ENCODE measurements around the gene CAPRIN2. TPM values are rescaled to one million over a fixed set of nuclear protein-coding genes. Genes with fewer than 3 reads are reported as not detected.

CAPRIN2 gene
- polyA plus RNA-seq, 3 donors, result 1.4 to 10.3 (median 2.0) TPM

GRCh38 chr12:30785630-30786029, 30.9 kb upstream of the CAPRIN2 start:
- Mint-ChIP-seq H3K27me3 (ENCODE audit: low read depth in 3 of 3) (peaks cover 0 to 4% (median 0%) of the 10 kb centered on the region in 3 donors), H3K27ac (no peak overlapping the region), H3K36me3 (no peaks in the 10 kb centered on the region), H3K4me1 (no peaks in the 10 kb centered on the region), H3K4me3 (no peak overlapping the region), H3K9me3 (peaks cover 7 to 19% (median 12%) of the 10 kb centered on the region in 7 donors)
- Histone ChIP-seq H3K4me2 (replicated peaks; ENCODE audit: extremely low read depth, low read length, poor library complexity, severe bottlenecking) (no peak overlapping the region), H3K9ac (ENCODE audit: insufficient read depth, low read length, poor library complexity, severe bottlenecking) (no peak overlapping the region), H4K20me1 (ENCODE audit: insufficient read depth, low read length) (no peaks in the 10 kb centered on the region), H3K9me3 (replicated peaks in 1 of 2; ENCODE audit: control insufficient read depth in 1 of 2, insufficient read depth in 1 of 2, low read length in 2 of 2) (peaks cover 0 to 3% of the 10 kb centered on the region in 2 donors), H3K36me3 (replicated peaks in 1 of 2; ENCODE audit: control insufficient read depth in 1 of 2, insufficient read depth in 2 of 2, low read length in 2 of 2) (no peaks in the 10 kb centered on the region), H3K4me1 (ENCODE audit: control insufficient read depth in 1 of 2, insufficient read depth in 2 of 2, low read length in 2 of 2) (no peaks in the 10 kb centered on the region), H2AFZ (ENCODE audit: insufficient read depth, low read depth, low read length, poor library complexity, severe bottlenecking) (no peak overlapping the region), H3K27me3 (ENCODE audit: control insufficient read depth in 2 of 2, insufficient read depth in 2 of 2, low read length in 2 of 2) (no peaks in the 10 kb centered on the region), H3K79me2 (ENCODE audit: insufficient read depth, low read length) (no peaks in the 10 kb centered on the region), H3K4me3 (replicated peaks in 1 of 3; ENCODE audit: low read depth in 2 of 3, low read length in 3 of 3) (no peak overlapping the region), H3K27ac (ENCODE audit: low read depth in 1 of 2, low read length in 2 of 2) (no peak overlapping the region)
- intact Hi-C loops (cut with micrococcal nuclease), result no loop called here
- 100% methylated on average over 1 of the region's 2 CpGs for WGBS (ENCODE audit: insufficient coverage)
- TF ChIP-seq CTCF (IDR thresholded peaks at IDR 0.05), result no peak
- DNase-seq, result no peak

GRCh38 chr12:30784508-30784907, 29.8 kb upstream of the CAPRIN2 start:
- no peak overlapping the region for H3K27ac Mint-ChIP-seq
- H3K9me3 ChIP-seq (replicated peaks in 1 of 2; ENCODE audit: control insufficient read depth in 1 of 2, insufficient read depth in 1 of 2, low read length in 2 of 2), result peaks cover 0 to 9% of the 10 kb centered on the region in 2 donors
- no CpG with 5 or more reads among the region's 1 CpG for WGBS (ENCODE audit: insufficient coverage)

More at GRCh38 chr12:30784508-30784907, 29.8 kb upstream of the CAPRIN2 start:
- Histone ChIP-seq H2AFZ (ENCODE audit: insufficient read depth, low read depth, low read length, poor library complexity, severe bottlenecking) (no peak overlapping the region), H4K20me1 (ENCODE audit: insufficient read depth, low read length) (no peaks in the 10 kb centered on the region), H3K9ac (ENCODE audit: insufficient read depth, low read length, poor library complexity, severe bottlenecking) (no peak overlapping the region), H3K36me3 (replicated peaks in 1 of 2; ENCODE audit: control insufficient read depth in 1 of 2, insufficient read depth in 2 of 2, low read length in 2 of 2) (no peaks in the 10 kb centered on the region), H3K27me3 (ENCODE audit: control insufficient read depth in 2 of 2, insufficient read depth in 2 of 2, low read length in 2 of 2) (no peaks in the 10 kb centered on the region), H3K27ac (ENCODE audit: low read depth in 1 of 2, low read length in 2 of 2) (no peak overlapping the region), H3K4me3 (replicated peaks in 1 of 3; ENCODE audit: low read depth in 2 of 3, low read length in 3 of 3) (no peak overlapping the region), H3K79me2 (ENCODE audit: insufficient read depth, low read length) (no peaks in the 10 kb centered on the region), H3K4me2 (replicated peaks; ENCODE audit: extremely low read depth, low read length, poor library complexity, severe bottlenecking) (no peak overlapping the region), H3K4me1 (ENCODE audit: control insufficient read depth in 1 of 2, insufficient read depth in 2 of 2, low read length in 2 of 2) (no peaks in the 10 kb centered on the region)
- intact Hi-C loops (cut with micrococcal nuclease), result no loop called here
- Mint-ChIP-seq H3K9me3 (peaks cover 7 to 19% (median 12%) of the 10 kb centered on the region in 7 donors), H3K4me1 (no peaks in the 10 kb centered on the region), H3K27me3 (ENCODE audit: low read depth in 3 of 3) (peaks cover 0 to 4% (median 0%) of the 10 kb centered on the region in 3 donors), H3K36me3 (no peaks in the 10 kb centered on the region), H3K4me3 (no peak overlapping the region)
- TF ChIP-seq CTCF (IDR thresholded peaks at IDR 0.05), result no peak
- no peak for DNase-seq

Measured in CD14-positive monocyte (primary cell).